GM12892 (cell line): Measurements from ENCODE around the gene ANKRD22. TPM values are rescaled to one million over a fixed set of nuclear protein-coding genes. Genes with fewer than 3 reads are reported as not detected.
A peak's percentile ranks its signal among the peaks of the same experiment; 100 is the strongest.

Experiments
- DNase-seq: peaks from one replicate; pipeline ENCODE4 v3.0.0; 2011; ENCODE audit not compliant: insufficient read length
- FAIRE-seq: peaks from 2 replicates; lab custom pipeline; 2011; peaks lifted over from hg19 to GRCh38; lab: Jason Lieb, UNC
- POLR2A ChIP-seq: IDR thresholded peaks from 2 replicates; pipeline ENCODE4 v1.6.1; 2011; ENCODE audit warnings: low read depth, low read length, control low read depth
- POLR2AphosphoS5 ChIP-seq: IDR thresholded peaks from 2 replicates; pipeline ENCODE4 v1.6.1; 2011; ENCODE audit warnings: low read depth, low read length, control low read depth
- TAF1 ChIP-seq: IDR thresholded peaks from 2 replicates; pipeline ENCODE4 v1.6.1; 2011; ENCODE audit warnings: low read depth, mild to moderate bottlenecking, control low read depth, low read length, borderline replicate concordance
- polyA plus RNA-seq: library from polyadenylated mRNA; unstranded; fragments of >200 nt; gene quantifications from one replicate; pipeline ENCODE4 v1.2.1, GENCODE V29; 2012; ENCODE audit warnings: missing spikeins, inconsistent platforms; ENCODE audit not compliant: missing spikeins

The ANKRD22 gene
- polyA plus RNA-seq, result 0.38 TPM

- DNase-seq (no peak), FAIRE-seq (peak; percentile 85)
- TF ChIP-seq POLR2AphosphoS5, result no peak
- no peak for TF ChIP-seq TAF1
- no peak for TF ChIP-seq POLR2A
These were observed at the start of gene ANKRD22 for GRCh38 chr10:88851706-88852105. Gene ANKRD22, minus strand, starts transcription at chr10:88851844. Its CDS starts 237 bp downstream, at chr10:88851607.

- DNase-seq, result no peak
- no peak for FAIRE-seq
- no peak for TF ChIP-seq POLR2A
- TF ChIP-seq TAF1, result no peak
- no peak for TF ChIP-seq POLR2AphosphoS5
These were observed 48.2 kb upstream of the ANKRD22 start for GRCh38 chr10:88899886-88900285.

- FAIRE-seq, result peak; percentile 90
- TF ChIP-seq POLR2AphosphoS5, result no peak
- peak; percentile 38; the same call in 1 of the 2 replicates for TF ChIP-seq POLR2A
These were observed 47.1 kb upstream of the ANKRD22 start for GRCh38 chr10:88898727-88899126.

GRCh38 chr10:88896994-88897853, 45.6 kb upstream of the ANKRD22 start:
- no peak for TF ChIP-seq TAF1
- TF ChIP-seq POLR2A, result no peak
- DNase-seq (no peak), FAIRE-seq (peak; percentile 21)

More at GRCh38 chr10:88898727-88899126, 47.1 kb upstream of the ANKRD22 start:
- no peak for DNase-seq

GRCh38 chr10:88896372-88896993, 44.8 kb upstream of the ANKRD22 start:
- no peak for TF ChIP-seq POLR2AphosphoS5
- TF ChIP-seq TAF1, result no peak
- TF ChIP-seq POLR2A, result no peak
- no peak for DNase-seq

GRCh38 chr10:88895250-88895649, 43.6 kb upstream of the ANKRD22 start:
- no peak for TF ChIP-seq TAF1
- no peak for TF ChIP-seq POLR2AphosphoS5
- TF ChIP-seq POLR2A, result no peak
- DNase-seq (no peak), FAIRE-seq (peak; percentile 51)

More at GRCh38 chr10:88896372-88896993, 44.8 kb upstream of the ANKRD22 start:
- peak; percentile 73 for FAIRE-seq

- FAIRE-seq, result no peak
- TF ChIP-seq POLR2A (no peak), POLR2AphosphoS5 (no peak), TAF1 (no peak)
These were observed 42.0 kb upstream of the ANKRD22 start for GRCh38 chr10:88893611-88894010.

GRCh38 chr10:88892222-88892967, 40.8 kb upstream of the ANKRD22 start:
- FAIRE-seq (no peak), DNase-seq (no peak)
- TF ChIP-seq POLR2AphosphoS5 (no peak), POLR2A (no peak), TAF1 (no peak)

More at GRCh38 chr10:88893611-88894010, 42.0 kb upstream of the ANKRD22 start:
- no peak for DNase-seq

GRCh38 chr10:88890681-88891381, 39.2 kb upstream of the ANKRD22 start:
- DNase-seq (no peak), FAIRE-seq (peak; percentile 27)
- no peak for TF ChIP-seq POLR2A
- no peak for TF ChIP-seq TAF1
- no peak for TF ChIP-seq POLR2AphosphoS5

- FAIRE-seq (peak; percentile 96), DNase-seq (no peak)
- no peak for TF ChIP-seq TAF1
These were observed 38.1 kb upstream of the ANKRD22 start for GRCh38 chr10:88889559-88890337.
